GM21619 (cell line): ENCODE data around the gene CSF2.

Source experiments
- ATAC-seq: cut with Tn5 transposase; IDR thresholded peaks from one replicate; pipeline ENCODE4 v1.9.1; 2021; ENCODE audit not compliant: unreplicated experiment

Gene CSF2

DNA sequence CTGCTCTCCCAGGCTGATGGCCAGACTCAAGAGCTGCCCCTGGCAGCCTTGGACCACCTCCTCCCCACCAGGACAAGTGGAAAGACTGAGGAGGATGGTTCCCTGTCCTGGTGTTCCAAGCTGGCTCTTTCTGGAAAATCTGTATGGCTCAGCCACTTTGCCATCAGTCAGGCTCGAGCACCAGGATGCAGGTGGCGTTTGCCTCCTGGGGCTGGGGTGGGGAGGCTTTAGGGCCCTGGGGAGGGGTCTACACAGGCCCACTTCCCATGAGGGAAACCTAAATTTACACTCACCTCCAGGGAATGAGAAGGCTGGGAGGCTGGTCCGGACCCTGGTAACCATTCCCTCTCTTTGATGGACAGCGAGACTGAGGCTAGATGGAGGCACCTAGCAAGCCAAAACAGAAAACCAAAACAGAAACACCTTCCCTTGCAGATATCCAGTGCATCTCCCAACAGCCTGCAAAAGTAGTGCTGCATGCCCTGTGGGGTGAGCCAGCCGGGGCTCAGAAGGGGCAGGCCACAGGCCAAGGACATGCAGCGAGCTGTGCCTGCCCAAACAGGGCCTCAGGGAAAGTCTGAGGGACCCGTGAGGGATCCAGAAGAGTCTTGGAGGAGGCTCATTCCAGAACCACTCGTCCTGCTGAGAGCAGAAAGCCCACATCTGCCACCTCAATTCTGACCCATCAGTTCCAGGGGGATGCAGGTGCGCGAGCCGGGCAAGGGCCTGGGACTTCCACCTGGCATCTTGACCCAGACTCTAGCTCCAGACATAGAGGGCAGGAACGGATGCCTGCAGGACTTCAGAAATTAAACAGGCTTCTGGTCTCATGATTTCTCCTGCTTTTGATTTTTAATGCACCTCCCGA lies 5.4 kb upstream of the CSF2 start:
- ATAC-seq: no peak

DNA sequence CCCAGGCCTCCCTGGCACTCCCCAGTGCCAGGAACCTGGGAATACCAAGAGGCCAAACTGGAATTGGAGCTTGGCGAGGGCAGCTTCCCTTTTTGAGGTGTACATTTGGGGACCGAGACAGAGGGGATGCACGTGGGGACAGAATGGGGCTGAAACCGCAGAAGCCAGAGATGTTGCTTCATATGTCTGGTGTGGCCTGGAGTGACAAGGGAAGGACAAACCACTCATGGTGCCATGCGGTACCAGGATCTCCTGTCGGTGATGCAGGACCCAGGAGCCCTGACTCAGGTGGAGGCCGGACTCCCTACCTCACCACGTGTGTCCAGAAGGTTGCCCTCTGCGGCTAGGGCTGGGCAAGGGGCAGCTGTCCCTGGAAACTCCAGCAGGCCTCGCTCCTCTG lies 4.0 kb upstream of the CSF2 start:
- no peak for ATAC-seq

DNA sequence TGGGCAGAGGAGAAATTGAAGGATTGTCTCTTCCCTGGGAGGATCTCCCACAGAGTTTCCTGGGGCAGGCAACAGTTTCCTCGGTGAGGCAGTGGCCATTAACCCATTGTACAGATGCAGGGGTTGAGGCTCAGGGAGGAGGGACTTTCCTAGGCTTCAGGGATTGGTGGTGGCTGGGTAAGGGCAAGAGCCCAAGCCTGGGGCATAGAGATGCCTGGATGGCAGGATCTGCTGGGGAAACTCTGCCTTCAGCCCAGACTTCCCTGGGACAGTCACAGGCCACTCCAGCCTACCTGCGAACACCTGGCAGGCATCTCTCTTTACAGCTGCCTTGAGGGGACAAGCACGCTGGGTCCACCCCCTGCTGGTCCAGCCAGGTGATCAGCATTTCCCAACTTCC lies 3.6 kb upstream of the CSF2 start:
- no peak for ATAC-seq

DNA sequence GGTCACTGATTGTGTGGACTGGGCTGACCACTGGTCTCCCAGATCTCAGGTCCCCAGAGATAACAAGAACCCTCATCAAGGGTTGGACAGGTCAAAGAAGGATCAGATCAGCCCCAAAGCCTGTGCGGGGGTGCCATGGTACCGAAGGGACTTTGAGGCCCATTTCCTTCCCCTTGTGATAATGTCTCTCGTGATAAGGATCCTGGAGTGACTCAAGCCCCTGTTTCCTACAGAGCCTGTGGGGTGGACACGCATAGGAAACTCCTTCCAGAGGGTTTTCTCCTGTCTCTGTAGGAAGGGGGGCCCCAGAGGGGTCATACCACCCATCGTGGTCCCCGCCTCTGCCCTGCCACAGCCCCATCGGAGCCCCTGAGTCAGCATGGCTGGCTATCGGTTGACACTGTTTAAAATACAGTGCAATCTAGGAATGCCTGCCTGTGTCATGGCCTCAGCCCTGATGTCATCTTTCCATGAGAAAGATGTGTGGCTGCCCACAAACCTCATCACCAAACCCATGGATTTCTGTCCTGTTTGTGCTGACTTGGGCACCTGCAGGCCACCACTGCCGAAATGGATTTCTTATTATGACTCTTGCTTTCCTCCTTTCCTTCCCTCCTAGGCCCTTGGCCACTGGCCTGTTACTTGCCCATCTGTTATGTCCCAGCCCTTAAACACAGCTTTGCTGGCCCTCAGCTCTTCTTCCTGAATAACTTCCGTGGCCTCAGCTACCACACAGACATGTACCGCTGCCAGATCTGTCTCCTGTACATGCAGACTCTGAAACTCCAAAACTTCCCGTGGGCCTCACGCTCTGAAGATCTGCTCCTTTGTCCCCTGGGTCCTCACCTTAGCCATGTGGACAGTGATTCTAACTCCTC lies 2.9 kb upstream of the CSF2 start:
- no peak for ATAC-seq

DNA sequence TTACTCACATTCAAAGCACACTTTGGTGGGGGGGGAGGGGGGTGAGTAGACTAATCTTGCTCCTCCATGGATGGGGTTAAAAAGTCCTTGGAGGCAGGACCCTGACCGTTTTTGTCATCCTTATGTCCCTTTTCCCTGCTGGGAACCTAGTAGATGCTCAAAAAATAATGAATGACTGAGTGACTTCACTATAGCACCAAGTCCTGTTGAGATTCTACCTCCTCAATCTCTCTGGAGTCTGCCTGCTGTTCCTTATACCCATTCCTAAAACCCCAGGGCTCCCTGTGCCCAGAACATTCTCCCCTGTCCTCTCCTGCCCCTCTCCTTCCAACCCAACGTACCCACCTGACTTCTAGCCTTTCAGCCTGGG lies 2.3 kb upstream of the CSF2 start:
- no peak for ATAC-seq

DNA sequence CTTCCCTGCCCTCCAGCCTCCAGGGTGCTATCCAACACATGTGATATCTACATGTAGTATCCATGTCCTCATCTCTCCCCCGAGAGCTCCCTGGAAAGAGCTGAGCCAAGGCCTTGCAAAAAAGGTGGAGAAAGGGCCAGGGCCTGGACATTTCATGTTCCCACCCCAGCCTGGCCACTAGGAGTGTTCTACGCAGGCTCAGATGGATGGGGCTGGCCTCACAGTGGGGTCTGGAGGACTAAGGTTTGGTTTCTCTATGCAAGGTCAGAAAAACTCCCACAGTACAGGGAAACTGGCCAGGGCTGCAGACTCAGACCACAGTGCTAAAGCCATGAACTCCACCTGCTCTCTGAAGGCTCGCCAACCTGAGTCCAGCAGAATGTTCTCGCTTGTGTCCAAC lies 1.5 kb upstream of the CSF2 start:
- no peak for ATAC-seq

DNA sequence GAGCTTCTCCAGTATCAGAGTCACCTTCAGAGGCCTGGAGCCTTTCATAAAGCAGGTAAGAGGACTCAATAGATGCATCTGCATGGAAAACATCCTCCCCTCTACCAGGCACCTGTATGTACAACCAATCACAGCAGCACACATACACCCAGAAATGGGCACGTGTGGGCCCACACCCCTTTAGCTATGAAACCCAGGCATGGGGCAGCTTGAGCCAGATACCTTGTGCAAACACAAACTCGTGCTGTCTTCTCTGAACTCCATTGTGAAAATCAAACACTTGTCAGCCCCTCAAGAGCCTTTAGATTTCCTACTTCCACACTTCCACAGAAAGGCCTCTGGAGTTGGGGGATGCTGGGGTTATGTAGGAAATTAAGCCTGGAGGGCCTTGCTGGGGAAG lies 1.1 kb upstream of the CSF2 start:
- ATAC-seq: no peak

DNA sequence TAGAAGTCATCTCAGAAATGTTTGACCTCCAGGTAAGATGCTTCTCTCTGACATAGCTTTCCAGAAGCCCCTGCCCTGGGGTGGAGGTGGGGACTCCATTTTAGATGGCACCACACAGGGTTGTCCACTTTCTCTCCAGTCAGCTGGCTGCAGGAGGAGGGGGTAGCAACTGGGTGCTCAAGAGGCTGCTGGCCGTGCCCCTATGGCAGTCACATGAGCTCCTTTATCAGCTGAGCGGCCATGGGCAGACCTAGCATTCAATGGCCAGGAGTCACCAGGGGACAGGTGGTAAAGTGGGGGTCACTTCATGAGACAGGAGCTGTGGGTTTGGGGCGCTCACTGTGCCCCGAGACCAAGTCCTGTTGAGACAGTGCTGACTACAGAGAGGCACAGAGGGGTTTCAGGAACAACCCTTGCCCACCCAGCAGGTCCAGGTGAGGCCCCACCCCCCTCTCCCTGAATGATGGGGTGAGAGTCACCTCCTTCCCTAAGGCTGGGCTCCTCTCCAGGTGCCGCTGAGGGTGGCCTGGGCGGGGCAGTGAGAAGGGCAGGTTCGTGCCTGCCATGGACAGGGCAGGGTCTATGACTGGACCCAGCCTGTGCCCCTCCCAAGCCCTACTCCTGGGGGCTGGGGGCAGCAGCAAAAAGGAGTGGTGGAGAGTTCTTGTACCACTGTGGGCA lies 642 bp downstream of the CSF2 start:
- no peak for ATAC-seq

DNA sequence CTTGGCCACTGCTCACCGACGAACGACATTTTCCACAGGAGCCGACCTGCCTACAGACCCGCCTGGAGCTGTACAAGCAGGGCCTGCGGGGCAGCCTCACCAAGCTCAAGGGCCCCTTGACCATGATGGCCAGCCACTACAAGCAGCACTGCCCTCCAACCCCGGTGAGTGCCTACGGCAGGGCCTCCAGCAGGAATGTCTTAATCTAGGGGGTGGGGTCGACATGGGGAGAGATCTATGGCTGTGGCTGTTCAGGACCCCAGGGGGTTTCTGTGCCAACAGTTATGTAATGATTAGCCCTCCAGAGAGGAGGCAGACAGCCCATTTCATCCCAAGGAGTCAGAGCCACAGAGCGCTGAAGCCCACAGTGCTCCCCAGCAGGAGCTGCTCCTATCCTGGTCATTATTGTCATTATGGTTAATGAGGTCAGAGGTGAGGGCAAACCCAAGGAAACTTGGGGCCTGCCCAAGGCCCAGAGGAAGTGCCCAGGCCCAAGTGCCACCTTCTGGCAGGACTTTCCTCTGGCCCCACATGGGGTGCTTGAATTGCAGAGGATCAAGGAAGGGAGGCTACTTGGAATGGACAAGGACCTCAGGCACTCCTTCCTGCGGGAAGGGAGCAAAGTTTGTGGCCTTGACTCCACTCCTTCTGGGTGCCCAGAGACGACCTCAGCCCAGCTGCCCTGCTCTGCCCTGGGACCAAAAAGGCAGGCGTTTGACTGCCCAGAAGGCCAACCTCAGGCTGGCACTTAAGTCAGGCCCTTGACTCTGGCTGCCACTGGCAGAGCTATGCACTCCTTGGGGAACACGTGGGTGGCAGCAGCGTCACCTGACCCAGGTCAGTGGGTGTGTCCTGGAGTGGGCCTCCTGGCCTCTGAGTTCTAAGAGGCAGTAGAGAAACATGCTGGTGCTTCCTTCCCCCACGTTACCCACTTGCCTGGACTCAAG lies 1.5 kb downstream of the CSF2 start:
- no peak for ATAC-seq

DNA sequence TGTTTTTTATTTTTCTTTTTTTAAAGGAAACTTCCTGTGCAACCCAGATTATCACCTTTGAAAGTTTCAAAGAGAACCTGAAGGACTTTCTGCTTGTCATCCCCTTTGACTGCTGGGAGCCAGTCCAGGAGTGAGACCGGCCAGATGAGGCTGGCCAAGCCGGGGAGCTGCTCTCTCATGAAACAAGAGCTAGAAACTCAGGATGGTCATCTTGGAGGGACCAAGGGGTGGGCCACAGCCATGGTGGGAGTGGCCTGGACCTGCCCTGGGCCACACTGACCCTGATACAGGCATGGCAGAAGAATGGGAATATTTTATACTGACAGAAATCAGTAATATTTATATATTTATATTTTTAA lies 2.1 kb downstream of the CSF2 start:
- no peak for ATAC-seq

DNA sequence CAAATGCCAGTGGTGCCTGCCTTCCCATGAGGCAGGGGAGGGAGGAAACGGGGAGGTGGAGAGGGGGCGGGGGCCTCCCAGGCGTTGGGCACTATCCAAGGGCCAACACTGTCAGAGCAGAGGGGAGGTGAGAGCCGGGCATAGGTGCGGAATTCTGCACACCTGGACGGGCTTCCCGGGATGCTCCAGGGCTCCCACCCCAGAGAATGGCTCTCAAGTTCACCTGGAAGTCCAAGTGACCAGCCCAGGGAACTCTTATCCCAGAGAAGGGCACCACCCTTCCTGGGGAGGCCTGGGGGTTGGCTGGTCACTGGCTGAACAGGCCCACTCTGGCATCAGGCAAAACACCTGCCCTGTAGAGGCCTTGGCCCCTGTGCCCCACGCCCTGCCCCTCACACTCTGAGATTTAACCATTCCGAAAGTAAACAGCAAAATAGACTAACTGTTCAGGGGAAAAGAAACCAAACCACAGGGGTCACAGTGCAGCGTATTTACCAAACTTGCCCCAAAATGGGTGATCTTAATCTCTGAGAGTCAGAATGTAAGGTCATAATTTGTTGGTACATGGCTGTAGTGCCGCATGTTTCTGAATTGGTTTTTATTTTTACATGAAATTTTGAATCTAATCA lies 2.7 kb downstream of the CSF2 start:
- no peak for ATAC-seq

DNA sequence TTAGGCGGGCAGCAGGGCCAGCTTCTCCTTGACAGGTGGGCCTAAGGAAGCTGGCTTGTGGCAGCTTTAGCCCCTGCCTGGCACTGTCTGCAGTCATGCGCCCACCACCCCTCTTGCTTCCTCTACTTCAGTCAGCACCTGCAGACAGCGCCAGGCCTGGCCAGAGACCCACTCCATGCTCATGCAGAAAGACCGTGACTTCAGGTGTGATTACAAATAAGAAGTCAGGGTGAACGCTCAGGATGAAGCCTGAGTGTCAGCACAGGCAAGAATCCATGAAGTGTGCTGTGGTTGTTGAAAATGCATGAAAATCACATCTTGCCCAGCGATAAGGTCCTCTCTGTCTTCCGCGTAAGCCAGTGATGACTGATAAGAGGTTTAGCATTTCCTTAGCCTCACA lies 3.4 kb downstream of the CSF2 start:
- no peak for ATAC-seq

DNA sequence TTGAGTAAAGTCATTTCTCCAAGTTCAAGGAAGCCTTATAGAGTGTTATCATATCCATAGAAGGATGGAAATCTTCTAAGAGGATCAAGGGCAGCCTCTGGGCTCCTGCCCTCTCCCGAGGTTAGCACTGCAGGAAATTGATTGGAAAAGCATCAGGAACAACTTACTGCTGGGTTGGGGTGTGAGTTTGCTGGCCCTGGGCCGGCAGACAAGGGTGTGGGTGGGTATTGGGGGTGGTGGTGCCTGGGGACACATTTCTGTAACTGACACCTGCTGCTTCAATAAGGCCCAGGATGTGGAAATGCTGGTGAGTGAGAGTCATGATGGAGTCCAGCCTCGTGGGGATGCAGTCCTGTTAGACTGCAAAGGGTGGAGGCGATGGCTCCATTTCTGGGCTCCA lies 5.5 kb downstream of the CSF2 start:
- no peak for ATAC-seq

DNA sequence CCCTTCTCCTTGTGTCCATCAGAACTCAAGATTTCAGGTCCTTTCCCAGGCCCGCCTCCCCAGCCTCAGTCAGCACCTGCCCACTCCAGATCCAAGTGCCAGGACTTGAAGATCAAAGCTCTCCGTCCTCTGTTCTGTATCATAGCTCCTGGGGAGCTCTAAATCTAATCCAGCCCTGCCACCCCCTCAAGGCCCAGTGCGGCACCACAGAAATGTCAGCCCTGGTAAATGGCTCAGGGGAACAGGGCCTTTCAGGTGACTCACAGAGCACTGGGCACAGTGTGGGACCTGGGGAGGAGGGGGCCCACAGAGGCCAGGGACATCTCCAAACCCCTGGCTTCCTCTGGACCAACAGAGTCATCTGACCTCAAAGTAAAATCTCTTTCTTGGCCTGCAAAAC lies 6.0 kb downstream of the CSF2 start:
- no peak for ATAC-seq

DNA sequence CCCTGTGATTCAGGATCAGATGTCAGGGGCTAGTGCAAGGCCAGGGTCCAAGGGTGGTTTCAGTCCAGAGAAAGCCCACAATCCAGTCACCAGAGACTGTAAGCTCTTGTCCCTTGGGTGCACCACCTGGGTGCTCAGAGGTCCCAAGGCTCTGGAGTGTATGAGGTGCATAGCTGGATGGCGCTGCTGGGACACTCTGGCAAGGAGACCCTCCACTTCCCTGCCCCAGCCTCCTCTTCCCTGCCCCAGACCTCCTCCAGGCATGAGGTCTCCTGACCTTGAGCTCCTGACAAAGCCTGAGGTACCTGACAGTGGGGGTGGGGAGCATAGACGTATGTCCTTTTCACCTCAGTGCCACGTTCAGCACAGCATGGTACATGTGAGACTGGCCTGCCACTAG lies 7.0 kb downstream of the CSF2 start:
- ATAC-seq: no peak

DNA sequence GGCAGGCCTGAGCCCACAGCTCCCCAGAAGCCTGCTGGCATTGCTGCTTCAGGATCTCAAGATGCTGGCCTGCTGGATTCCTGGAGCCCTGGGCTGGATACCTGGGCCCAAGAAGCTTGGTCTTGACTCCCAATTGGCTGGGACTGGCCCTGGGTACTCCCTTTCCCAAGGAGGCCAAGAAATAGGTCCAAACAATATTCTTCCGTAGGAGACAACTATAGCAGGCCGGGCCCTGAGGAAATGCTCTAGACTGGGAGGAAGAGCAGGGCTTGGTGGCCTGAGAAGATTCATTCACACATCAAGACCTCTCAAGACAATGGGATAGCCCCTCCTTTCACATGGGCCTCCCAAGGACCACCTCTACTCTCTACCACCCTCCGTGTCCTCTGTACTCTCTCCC lies 7.9 kb downstream of the CSF2 start:
- no peak for ATAC-seq

DNA sequence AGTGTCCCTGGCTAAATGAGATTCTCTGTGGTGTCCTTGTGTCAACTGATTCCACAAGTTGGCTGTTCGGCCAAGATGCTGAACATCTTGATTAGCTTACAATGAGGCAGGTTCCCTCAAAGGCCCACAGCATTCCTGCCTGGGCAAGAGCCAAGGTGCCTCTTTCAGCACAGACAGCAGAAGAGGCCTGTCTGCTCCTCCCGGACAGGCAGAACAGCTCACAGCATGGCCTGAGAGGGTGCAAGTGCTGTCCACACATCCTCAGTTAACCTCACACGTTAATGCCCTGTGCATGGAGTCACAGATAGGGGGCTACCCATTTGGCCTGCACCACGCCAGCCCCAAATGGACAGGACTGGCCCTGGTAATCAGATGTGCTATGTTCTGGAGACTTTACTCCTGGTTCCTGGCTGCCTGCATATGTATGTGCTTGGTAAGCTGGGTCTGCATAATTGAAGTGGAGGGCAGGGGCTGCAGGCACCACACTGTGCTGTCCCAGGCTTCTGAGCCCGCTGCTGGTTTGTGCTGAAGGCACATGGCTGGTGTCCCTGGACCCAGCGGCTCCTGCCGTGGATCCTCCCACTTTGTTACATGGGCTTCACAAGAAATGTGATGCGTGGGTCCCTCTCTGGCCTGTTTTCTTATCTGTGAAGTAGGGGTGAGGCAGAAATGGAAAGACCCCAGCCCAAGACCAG lies 8.9 kb downstream of the CSF2 start:
- no peak for ATAC-seq

DNA sequence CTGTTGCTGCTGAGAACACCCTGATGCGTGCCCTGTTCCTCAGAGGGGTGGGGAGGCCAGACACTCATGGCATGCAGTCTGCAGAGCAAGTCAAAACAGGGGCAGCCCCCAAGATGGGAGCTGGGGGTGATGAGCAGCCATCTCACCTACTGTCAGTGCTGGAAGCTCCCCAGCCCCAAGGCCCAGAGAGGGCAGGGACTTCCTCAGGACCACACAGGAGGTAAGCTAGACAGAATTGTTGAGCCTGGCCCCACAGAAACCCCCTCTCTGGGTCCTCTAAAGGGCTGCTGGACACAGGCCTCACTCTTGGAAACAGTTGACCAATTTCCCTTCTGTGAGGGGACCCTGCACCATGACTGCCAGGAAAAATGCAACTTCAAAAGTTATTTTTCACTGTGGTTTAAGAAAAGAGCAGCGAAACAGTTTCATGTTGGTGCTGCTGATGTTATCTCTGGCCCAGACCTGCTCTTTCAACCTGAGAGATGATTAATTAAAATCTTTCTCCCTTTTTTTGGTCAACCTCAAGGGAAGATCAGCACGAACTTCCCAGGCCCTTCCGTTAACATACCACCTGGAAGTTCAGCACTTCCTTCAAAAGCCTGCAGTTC lies 9.6 kb downstream of the CSF2 start:
- no peak for ATAC-seq

DNA sequence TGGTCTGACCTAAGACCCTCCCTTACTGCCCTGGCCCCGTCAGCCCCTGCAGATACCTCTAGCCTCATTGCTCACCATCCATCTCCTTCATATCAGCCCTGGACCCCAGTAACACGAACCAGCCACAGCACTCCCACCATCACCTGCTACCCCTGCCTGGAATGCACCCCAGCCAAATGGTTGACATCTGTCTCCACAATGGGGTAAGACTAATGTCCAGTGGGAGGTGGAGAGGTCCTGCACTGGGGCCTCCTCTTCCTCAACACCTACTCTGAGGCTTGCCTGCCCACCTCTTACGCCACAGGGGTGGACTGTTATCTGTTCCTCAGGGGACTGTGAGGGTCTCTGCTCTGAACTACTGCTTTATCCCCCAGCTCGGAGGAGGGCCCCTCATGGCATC lies 12.1 kb downstream of the CSF2 start:
- no peak for ATAC-seq
